GM19043 (cell line): ENCODE data around the gene GIPC3.

Experiments
- ATAC-seq: cut with Tn5 transposase; IDR thresholded peaks from one replicate; pipeline ENCODE4 v1.9.1; 2021; ENCODE audit warnings: low read depth; ENCODE audit not compliant: unreplicated experiment

Gene GIPC3

GRCh38 chr19:3634496-3635045 lies 49.3 kb downstream of the GIPC3 start:
- ATAC-seq: no peak

- ATAC-seq: no peak
These were observed 51.2 kb downstream of the GIPC3 start for GRCh38 chr19:3636506-3636905.

- ATAC-seq: no peak
These were observed 51.7 kb downstream of the GIPC3 start for GRCh38 chr19:3636962-3637361.

- no peak for ATAC-seq
These were observed 52.3 kb downstream of the GIPC3 start for GRCh38 chr19:3637621-3638020.

- ATAC-seq: no peak
These were observed 53.2 kb downstream of the GIPC3 start for GRCh38 chr19:3638208-3639193.

GRCh38 chr19:3639479-3639878 lies 54.2 kb downstream of the GIPC3 start:
- ATAC-seq: no peak

GRCh38 chr19:3641515-3642269 lies 56.4 kb downstream of the GIPC3 start:
- no peak for ATAC-seq

GRCh38 chr19:3642296-3642695 lies 57.0 kb downstream of the GIPC3 start:
- ATAC-seq: no peak
